BLaER1 treated with 17β-estradiol and CSF1 and Interleukin-3, amounts not matched to agents 10 nM and 100 nM (cell line): ENCODE measurements around the gene ENOX1.

ENCODE experiments used
- H3K27ac ChIP-seq, 11 experiments: shearing (Covaris generic); formaldehyde crosslinking; 2 replicates each; pipeline ENCODE4 v1.8.1; 2022
- H3K27me3 ChIP-seq, 11 experiments: shearing (Covaris generic); formaldehyde crosslinking; 2 replicates each; pipeline ENCODE4 v1.8.1; 2022
- H3K36me3 ChIP-seq, 11 experiments: shearing (Covaris generic); formaldehyde crosslinking; 2 replicates each; pipeline ENCODE4 v1.8.1; 2022
- H3K4me1 ChIP-seq, 10 experiments: shearing (Covaris generic); formaldehyde crosslinking; 2 replicates each; pipeline ENCODE4 v1.8.1; 2022
- H3K4me2 ChIP-seq, 11 experiments: shearing (Covaris generic); formaldehyde crosslinking; 2 replicates each; pipeline ENCODE4 v1.8.1; 2022
- H3K4me3 ChIP-seq, 10 experiments: shearing (Covaris generic); formaldehyde crosslinking; 2 replicates each; pipeline ENCODE4 v1.8.1; 2022
- H3K9ac ChIP-seq, 11 experiments: shearing (Covaris generic); formaldehyde crosslinking; 2 replicates each; pipeline ENCODE4 v1.8.1; 2022
- H3K9me3 ChIP-seq, 11 experiments: shearing (Covaris generic); formaldehyde crosslinking; replicated peaks in 1 of 11; 2 replicates each; pipeline ENCODE4 v1.8.1; 2022
- H4K20me1 ChIP-seq, 11 experiments: shearing (Covaris generic); formaldehyde crosslinking; 2 replicates each; pipeline ENCODE4 v1.8.1; 2022
- Cebpa-rat ChIP-seq, 11 experiments: shearing (Covaris generic); IDR thresholded peaks; 2 replicates each; pipeline ENCODE4 v1.8.1; 2022

Gene ENOX1

DNA sequence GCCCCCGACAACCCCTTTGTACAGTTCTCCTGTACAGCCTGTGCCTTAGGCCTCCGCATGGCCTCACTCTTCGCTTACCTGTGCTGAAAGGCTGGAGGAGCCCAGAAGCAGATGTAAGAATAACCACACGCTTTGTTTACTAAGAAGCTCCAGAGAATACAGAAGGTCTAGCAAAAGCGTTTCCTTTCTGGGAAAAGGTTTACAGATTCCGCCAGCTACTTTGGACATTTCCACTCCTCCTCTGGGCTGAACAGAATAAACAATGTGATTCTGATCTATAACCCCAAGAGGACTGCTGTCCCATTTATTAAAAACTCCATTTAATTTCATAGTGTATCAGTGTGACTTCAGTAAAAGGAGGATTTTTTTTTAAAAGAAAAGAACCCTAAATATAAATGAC, 424.2 kb downstream of the ENOX1 start:
- no peaks in the 10 kb centered on the region for H4K20me1 ChIP-seq
- peaks cover 0 to 16% (median 0%) of the 10 kb centered on the region in 11 experiments; a peak in 4 of 22 replicates for H3K27me3 ChIP-seq
- no peak overlapping the region for H3K27ac ChIP-seq
- no peak for TF ChIP-seq Cebpa-rat (IDR thresholded peaks at IDR 0.05)
- H3K9ac ChIP-seq: no peak overlapping the region
- H3K9me3 ChIP-seq: no peaks in the 10 kb centered on the region
- H3K4me3 ChIP-seq: no peak overlapping the region
- no peak overlapping the region for H3K4me2 ChIP-seq
- H3K36me3 ChIP-seq: no peaks in the 10 kb centered on the region
- peaks cover 5 to 22% (median 18%) of the 10 kb centered on the region in 10 experiments for H3K4me1 ChIP-seq

- Histone ChIP-seq H4K20me1 (no peaks in the 10 kb centered on the region), H3K9ac (no peak overlapping the region), H3K4me1 (peaks cover 20 to 37% (median 33%) of the 10 kb centered on the region in 10 experiments), H3K4me2 (no peak overlapping the region), H3K9me3 (peaks cover 0 to 3% (median 0%) of the 10 kb centered on the region in 11 experiments; a peak in 2 of 22 replicates), H3K4me3 (no peak overlapping the region), H3K27ac (no peak overlapping the region), H3K36me3 (no peaks in the 10 kb centered on the region), H3K27me3 (peaks cover 0 to 18% (median 0%) of the 10 kb centered on the region in 11 experiments; a peak in 4 of 22 replicates)
- no peak for TF ChIP-seq Cebpa-rat (IDR thresholded peaks at IDR 0.05)
Observed at GRCh38 chr13:43360892-43361610, 425.7 kb downstream of the ENOX1 start.

DNA sequence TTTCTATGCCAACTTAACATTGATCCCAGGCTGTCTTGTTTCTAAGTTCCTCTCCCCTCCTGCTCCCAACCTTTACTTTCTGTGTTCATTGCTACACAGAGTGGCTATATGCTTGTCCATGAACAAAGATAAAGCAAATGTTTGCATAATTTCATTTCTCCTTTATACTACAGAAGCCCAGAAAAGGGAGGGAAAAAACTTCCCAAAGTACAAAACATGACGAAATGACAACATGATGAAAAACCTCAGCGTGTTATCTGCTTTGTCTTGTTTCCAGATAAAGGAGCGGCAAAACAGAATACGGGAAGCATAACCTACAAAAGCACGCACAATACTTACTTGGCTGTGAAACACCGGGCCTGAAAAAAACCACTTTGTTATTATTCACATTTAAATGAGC, 426.6 kb downstream of the ENOX1 start:
- Histone ChIP-seq H3K36me3 (no peaks in the 10 kb centered on the region), H3K4me2 (no peak overlapping the region), H3K27me3 (peaks cover 0 to 11% (median 0%) of the 10 kb centered on the region in 11 experiments; a peak in 4 of 22 replicates), H3K9ac (no peak overlapping the region), H3K4me3 (no peak overlapping the region), H4K20me1 (no peaks in the 10 kb centered on the region), H3K9me3 (peaks cover 0 to 8% (median 0%) of the 10 kb centered on the region in 11 experiments; a peak in 3 of 22 replicates), H3K4me1 (peaks cover 20 to 43% (median 38%) of the 10 kb centered on the region in 10 experiments), H3K27ac (no peak overlapping the region)
- no peak for TF ChIP-seq Cebpa-rat (IDR thresholded peaks at IDR 0.05)

DNA sequence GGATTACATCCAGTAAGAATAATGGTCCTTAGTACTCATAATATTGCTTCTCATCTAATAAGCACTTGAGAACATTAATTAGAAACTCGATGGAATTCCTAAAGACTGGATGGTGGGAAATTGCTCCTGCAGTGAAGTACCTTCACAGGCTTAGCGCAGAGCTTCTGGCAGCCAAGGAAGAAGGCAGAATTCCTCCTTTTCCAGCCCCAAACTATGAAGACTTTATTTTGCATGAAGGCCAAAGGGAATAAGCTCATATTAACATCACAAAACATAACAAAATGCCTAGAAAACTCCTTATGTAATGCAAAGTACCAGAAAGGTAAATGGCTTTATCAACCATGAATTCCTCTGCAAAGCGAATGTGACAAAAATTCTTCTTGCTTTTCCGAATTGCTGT, 427.2 kb downstream of the ENOX1 start:
- no peak overlapping the region for H3K9ac ChIP-seq
- no peak overlapping the region for H3K4me2 ChIP-seq
- H3K27me3 ChIP-seq: peaks cover 0 to 5% (median 0%) of the 10 kb centered on the region in 11 experiments; a peak in 3 of 22 replicates
- no peak overlapping the region for H3K27ac ChIP-seq
- no peak for TF ChIP-seq Cebpa-rat (IDR thresholded peaks at IDR 0.05)
- H3K36me3 ChIP-seq: no peaks in the 10 kb centered on the region
- H3K4me1 ChIP-seq: peaks cover 20 to 42% (median 38%) of the 10 kb centered on the region in 10 experiments
- H4K20me1 ChIP-seq: no peaks in the 10 kb centered on the region
- no peak overlapping the region for H3K4me3 ChIP-seq
- H3K9me3 ChIP-seq: peaks cover 0 to 8% (median 0%) of the 10 kb centered on the region in 11 experiments; a peak in 3 of 22 replicates

DNA sequence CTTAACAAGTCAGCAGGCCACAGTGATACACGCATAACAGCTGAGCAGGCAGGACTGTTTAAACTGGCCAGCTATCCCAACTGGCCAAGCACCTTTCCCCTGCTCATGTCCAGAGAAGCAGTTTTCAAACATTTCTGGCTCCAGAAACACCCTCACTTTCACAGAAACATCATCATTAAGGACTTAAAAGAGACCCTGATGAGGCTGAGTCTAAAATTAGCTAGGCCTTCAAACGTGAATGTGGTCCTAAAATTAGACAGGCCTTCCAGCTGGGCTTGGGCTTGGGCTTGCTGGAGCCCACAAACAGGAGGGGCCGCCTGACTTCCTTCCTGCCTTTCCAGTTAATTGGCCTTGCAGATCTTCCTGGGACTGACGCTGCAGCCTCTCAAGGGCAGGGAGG, 429.2 kb downstream of the ENOX1 start:
- Histone ChIP-seq H3K4me1 (peaks cover 20 to 36% (median 32%) of the 10 kb centered on the region in 10 experiments), H3K4me3 (peak overlapping the region in 2 of 10 experiments; percentile 14 to 22; a peak in 3 of 20 replicates), H3K36me3 (no peaks in the 10 kb centered on the region), H3K27me3 (0 out of 22 replicates have a peak, but pooled peaks cover 0 to 3% (median 0%) of the 10 kb centered on the region in 11 experiments), H3K4me2 (peak overlapping the region; percentile 51 to 91 (median 82)), H4K20me1 (no peaks in the 10 kb centered on the region), H3K9ac (peak overlapping the region in 7 of 11 experiments; percentile 39 to 64 (median 48); a peak in 10 of 22 replicates), H3K9me3 (peaks cover 0 to 8% (median 0%) of the 10 kb centered on the region in 11 experiments; a peak in 3 of 22 replicates), H3K27ac (peak overlapping the region in 9 of 11 experiments; percentile 19 to 77 (median 68); a peak in 17 of 22 replicates)
- TF ChIP-seq Cebpa-rat (IDR thresholded peaks at IDR 0.05): no peak

GRCh38 chr13:43356567-43356966, 430.2 kb downstream of the ENOX1 start:
- 0 out of 22 replicates have a peak, but pooled peaks cover 0 to 3% (median 0%) of the 10 kb centered on the region in 11 experiments for H3K27me3 ChIP-seq
- H4K20me1 ChIP-seq: no peaks in the 10 kb centered on the region
- no peak overlapping the region for H3K4me3 ChIP-seq
- H3K4me2 ChIP-seq: peak overlapping the region; percentile 51 to 91 (median 82); a peak in 21 of 22 replicates
- no peaks in the 10 kb centered on the region for H3K36me3 ChIP-seq
- TF ChIP-seq Cebpa-rat (IDR thresholded peaks at IDR 0.05): peak in 6 of 11 experiments; percentile 19 to 84 (median 50); a peak in 7 of 22 replicates
- H3K27ac ChIP-seq: peak overlapping the region in 8 of 11 experiments; percentile 27 to 77 (median 70); a peak in 15 of 22 replicates
- peak overlapping the region in 7 of 11 experiments; percentile 3 to 64 (median 48); a peak in 9 of 22 replicates for H3K9ac ChIP-seq
- H3K9me3 ChIP-seq: peaks cover 0 to 8% (median 0%) of the 10 kb centered on the region in 11 experiments; a peak in 3 of 22 replicates
- H3K4me1 ChIP-seq: peaks cover 20 to 39% (median 32%) of the 10 kb centered on the region in 10 experiments

GRCh38 chr13:43355774-43356173, 431.0 kb downstream of the ENOX1 start:
- Histone ChIP-seq H4K20me1 (no peaks in the 10 kb centered on the region), H3K4me1 (peaks cover 20 to 39% (median 32%) of the 10 kb centered on the region in 10 experiments), H3K27me3 (0 out of 22 replicates have a peak, but pooled peaks cover 0 to 3% (median 0%) of the 10 kb centered on the region in 11 experiments), H3K36me3 (no peaks in the 10 kb centered on the region), H3K9me3 (peaks cover 0 to 8% (median 0%) of the 10 kb centered on the region in 11 experiments; a peak in 3 of 22 replicates), H3K27ac (peak overlapping the region in 7 of 11 experiments; percentile 47 to 77 (median 65); a peak in 13 of 22 replicates), H3K9ac (0 out of 22 replicates have a peak overlapping the region, but pooled peaks of 1 of the 11 experiments have one; percentile 13), H3K4me3 (no peak overlapping the region), H3K4me2 (peak overlapping the region in 9 of 11 experiments; percentile 71 to 91 (median 87); a peak in 17 of 22 replicates)
- TF ChIP-seq Cebpa-rat (IDR thresholded peaks at IDR 0.05): no peak

DNA sequence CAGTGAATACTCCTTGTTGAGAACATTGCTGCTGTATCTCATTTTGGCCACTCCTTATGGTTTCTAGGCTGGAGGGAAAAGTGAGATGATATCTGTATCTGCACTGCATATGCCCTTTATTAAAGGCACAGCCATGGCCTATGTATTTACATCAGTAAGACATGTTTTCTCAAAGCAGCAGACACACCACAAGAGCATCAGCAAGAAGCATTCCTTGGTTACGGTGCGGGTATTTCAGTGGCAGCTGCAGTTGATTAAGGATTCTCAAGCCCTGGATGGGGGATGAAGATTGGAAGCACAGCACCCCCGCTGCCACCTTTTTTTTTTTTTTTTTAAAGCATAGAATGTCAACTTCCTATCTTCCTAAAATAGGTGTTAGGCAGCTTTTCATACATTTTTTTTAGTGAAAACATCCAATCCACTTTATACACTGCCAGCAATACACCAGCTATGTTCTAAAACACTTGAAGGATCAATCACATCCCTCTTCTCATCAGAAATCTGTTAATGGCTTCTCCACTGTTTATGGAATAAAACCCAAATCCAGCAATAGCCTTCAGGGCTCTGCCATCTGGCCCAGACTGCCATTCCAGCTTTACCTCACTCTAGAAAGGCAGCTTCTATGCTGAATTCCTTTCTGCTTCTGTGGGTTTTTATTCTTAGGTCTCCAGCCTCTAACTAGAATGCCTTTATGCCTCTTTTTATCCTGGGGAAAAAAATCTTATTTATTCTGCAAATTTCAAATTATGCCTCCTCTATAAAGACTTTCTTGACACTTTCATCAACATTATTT, 432.4 kb downstream of the ENOX1 start:
- Histone ChIP-seq H3K9ac (no peak overlapping the region), H3K27me3 (0 out of 22 replicates have a peak, but pooled peaks cover 0 to 3% (median 0%) of the 10 kb centered on the region in 11 experiments), H3K4me2 (peak overlapping the region in 1 of 11 experiments; percentile 7; a peak in 1 of 22 replicates), H3K4me3 (no peak overlapping the region), H3K4me1 (peaks cover 20 to 39% (median 32%) of the 10 kb centered on the region in 10 experiments), H4K20me1 (no peaks in the 10 kb centered on the region), H3K27ac (no peak overlapping the region), H3K9me3 (peaks cover 0 to 8% (median 0%) of the 10 kb centered on the region in 11 experiments; a peak in 3 of 22 replicates), H3K36me3 (no peaks in the 10 kb centered on the region)
- TF ChIP-seq Cebpa-rat (IDR thresholded peaks at IDR 0.05): no peak
